Osteoblast (primary cell): ENCODE data around the gene CCNF. TPM values are rescaled to one million over a fixed set of nuclear protein-coding genes. Genes with fewer than 3 reads are reported as not detected.

ENCODE experiments used
- DNase-seq: peaks from one replicate; pipeline ENCODE4 v3.0.0; 2011; ENCODE audit warnings: low spot score, mixed read lengths; ENCODE audit not compliant: insufficient read length; ENCODE audit errors: missing footprints
- H2AFZ ChIP-seq: 2 replicates; pipeline ENCODE4 v1.6.0; 2011; ENCODE audit warnings: mild to moderate bottlenecking, low read length
- H3K27ac ChIP-seq: 2 replicates; pipeline ENCODE4 v1.5.1; 2011; ENCODE audit warnings: mild to moderate bottlenecking, low read depth, low read length, moderate library complexity
- H3K27me3 ChIP-seq: 2 replicates; pipeline ENCODE4 v1.6.0; 2012; ENCODE audit warnings: mild to moderate bottlenecking, control low read depth, inconsistent platforms, low read length, moderate library complexity; ENCODE audit not compliant: insufficient read depth
- H3K36me3 ChIP-seq: 2 replicates; pipeline ENCODE4 v1.5.1; 2011; ENCODE audit warnings: mild to moderate bottlenecking, low read length, control low read depth, moderate library complexity; ENCODE audit not compliant: insufficient read depth
- H3K4me1 ChIP-seq: 2 replicates; pipeline ENCODE4 v1.5.1; 2011; ENCODE audit warnings: mild to moderate bottlenecking, low read length, control low read depth, moderate library complexity; ENCODE audit not compliant: insufficient read depth
- H3K4me2 ChIP-seq: 2 replicates; pipeline ENCODE4 v1.6.0; 2011; ENCODE audit warnings: mild to moderate bottlenecking, low read length; ENCODE audit not compliant: insufficient read depth
- H3K4me3 ChIP-seq: fragments of 200-600 bp; sonication (generic); 3 replicates; pipeline ENCODE4 v1.5.1; 2012; ENCODE audit warnings: mild to moderate bottlenecking, low read length, inconsistent platforms; ENCODE audit not compliant: insufficient read depth
- H3K79me2 ChIP-seq: 2 replicates; pipeline ENCODE4 v1.6.0; 2012; ENCODE audit warnings: mild to moderate bottlenecking, low read length, control low read depth, inconsistent platforms; ENCODE audit not compliant: insufficient read depth
- H3K9me3 ChIP-seq: 2 replicates; pipeline ENCODE4 v1.5.1; 2011; ENCODE audit warnings: low read depth, low read length, control low read depth
- H4K20me1 ChIP-seq: 2 replicates; pipeline ENCODE4 v1.6.0; 2012; ENCODE audit warnings: mild to moderate bottlenecking, low read length, control low read depth; ENCODE audit not compliant: insufficient read depth
- total RNA-seq: library from RNA; depleted of rRNA; stranded (reverse); fragments of >200 nt; gene quantifications from 2 replicates; pipeline ENCODE4 v1.2.3, GENCODE V29; 2012
- TF ChIP-seq, protein P1 (sequence below): IDR thresholded peaks from 2 replicates; pipeline ENCODE4 v1.5.1; 2011; ENCODE audit warnings: mild to moderate bottlenecking, low read depth, low read length, moderate library complexity; ENCODE audit errors: extremely low read depth

The CCNF gene
- total RNA-seq, 1 donor = 6.9 TPM

DNA sequence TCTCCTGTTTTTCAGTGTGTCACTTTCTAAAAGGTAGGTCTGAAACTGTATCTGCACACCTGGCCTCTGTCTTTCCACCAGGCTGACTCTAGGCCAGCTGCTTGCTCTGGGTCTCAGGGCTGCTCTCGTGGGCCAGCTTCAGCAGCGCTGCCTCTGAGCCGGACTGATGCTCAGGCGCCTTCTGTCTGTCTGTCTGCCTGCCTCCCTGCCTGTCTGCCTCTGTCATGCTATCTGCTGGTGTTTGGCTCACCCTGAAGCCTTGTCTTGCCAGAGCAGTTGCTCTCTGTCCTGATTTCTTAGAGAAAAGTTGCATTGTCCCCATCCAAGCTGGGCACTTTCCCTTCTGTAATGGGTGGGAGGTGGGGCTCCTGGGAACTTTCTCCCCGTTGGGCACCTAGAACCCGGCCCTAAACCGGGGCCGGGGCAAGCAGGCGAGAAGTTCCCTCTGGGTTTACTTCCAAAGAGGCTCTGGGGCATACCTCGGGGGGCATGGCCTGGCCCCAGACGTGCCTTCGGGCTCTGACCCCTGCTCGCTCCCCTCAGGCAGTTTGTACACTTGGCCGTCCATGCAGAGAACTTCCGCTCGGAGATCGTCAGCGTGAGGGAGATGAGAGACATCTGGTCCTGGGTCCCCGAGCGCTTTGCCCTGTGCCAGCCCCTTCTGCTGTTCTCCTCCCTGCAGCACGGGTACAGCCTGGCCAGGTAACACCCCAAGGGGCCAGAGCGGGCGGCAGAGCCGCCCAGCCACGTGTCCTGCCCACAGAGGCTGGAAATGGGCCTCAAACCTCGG is 68.6 kb downstream of the CCNF start:
- Histone ChIP-seq H3K4me2 (no peak overlapping the region), H3K4me1 (peaks cover 16% of the 10 kb centered on the region), H3K27me3 (no peaks in the 10 kb centered on the region), H3K27ac (no peak overlapping the region), H3K36me3 (peaks cover 15% of the 10 kb centered on the region), H3K4me3 (no peak overlapping the region), H3K9me3 (no peaks in the 10 kb centered on the region), H2AFZ (no peak overlapping the region), H3K79me2 (no peaks in the 10 kb centered on the region), H4K20me1 (peaks cover 35% of the 10 kb centered on the region)
- DNase-seq = no peak
- TF ChIP-seq, protein P1, sequence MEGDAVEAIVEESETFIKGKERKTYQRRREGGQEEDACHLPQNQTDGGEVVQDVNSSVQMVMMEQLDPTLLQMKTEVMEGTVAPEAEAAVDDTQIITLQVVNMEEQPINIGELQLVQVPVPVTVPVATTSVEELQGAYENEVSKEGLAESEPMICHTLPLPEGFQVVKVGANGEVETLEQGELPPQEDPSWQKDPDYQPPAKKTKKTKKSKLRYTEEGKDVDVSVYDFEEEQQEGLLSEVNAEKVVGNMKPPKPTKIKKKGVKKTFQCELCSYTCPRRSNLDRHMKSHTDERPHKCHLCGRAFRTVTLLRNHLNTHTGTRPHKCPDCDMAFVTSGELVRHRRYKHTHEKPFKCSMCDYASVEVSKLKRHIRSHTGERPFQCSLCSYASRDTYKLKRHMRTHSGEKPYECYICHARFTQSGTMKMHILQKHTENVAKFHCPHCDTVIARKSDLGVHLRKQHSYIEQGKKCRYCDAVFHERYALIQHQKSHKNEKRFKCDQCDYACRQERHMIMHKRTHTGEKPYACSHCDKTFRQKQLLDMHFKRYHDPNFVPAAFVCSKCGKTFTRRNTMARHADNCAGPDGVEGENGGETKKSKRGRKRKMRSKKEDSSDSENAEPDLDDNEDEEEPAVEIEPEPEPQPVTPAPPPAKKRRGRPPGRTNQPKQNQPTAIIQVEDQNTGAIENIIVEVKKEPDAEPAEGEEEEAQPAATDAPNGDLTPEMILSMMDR = no peak

DNA sequence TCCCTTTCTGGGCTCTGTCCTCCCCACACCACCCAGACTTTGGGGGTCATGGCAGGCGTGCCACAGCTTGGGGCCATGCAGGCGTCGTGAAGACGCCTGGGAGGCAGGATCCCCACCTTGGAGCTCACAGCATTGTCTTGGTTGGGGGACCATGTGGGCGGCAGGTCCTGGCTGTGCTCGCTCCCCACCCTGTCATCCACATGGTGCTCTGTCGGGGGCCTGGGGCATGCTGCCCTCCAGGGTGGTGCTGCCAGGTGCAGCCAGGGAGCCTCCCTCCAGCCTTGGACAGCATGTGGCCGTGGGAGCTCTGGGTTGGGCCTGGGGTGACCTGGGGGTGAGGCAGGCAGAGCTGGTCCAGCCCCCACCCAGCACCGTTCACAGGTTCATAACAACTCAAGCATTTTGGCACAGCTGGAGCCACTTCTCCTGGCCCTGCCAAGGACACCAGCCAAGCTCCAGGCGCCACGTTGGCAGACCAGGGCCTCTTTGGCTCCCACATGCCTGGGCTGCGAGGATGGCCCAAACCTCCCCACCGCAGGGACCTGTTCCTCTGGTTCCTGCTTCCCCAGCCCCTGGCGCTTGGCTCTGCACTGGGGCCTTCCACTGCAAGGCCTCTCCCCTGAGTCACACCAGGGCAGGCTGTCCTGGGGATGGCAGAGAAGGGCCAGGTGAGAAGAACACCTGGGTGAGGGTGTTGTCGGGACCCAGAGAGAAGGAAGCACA is 69.4 kb downstream of the CCNF start:
- no peaks in the 10 kb centered on the region for H3K79me2 ChIP-seq
- peaks cover 17% of the 10 kb centered on the region for H3K4me1 ChIP-seq
- H3K36me3 ChIP-seq = peaks cover 15% of the 10 kb centered on the region
- H2AFZ ChIP-seq = no peak overlapping the region
- H3K9me3 ChIP-seq = no peaks in the 10 kb centered on the region
- H3K4me2 ChIP-seq = no peak overlapping the region
- peaks cover 35% of the 10 kb centered on the region for H4K20me1 ChIP-seq
- TF ChIP-seq, protein P1 = no peak
- no peaks in the 10 kb centered on the region for H3K27me3 ChIP-seq
- peak; percentile 70 for DNase-seq
- H3K27ac ChIP-seq = no peak overlapping the region
- no peak overlapping the region for H3K4me3 ChIP-seq

DNA sequence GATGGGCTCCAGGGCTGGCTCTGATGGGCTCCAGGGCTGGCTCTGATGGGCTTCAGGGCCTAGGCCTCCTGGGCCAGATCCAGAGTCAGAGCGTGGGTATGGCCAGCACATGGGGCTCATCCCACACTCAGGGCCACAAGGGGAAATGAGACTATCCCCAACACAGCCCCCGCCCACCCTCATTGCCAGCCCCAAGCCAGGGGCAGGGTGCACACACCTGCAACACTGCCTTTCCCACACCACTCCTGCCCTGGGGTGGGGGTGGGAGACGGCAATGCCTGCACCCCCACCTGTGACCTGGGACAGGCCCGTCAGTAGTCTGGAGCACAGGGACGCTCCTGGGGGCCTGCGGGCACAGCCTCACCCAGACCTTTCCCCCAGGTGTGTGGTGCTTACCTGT is 70.2 kb downstream of the CCNF start:
- H3K4me3 ChIP-seq = no peak overlapping the region
- TF ChIP-seq, protein P1 = no peak

DNA sequence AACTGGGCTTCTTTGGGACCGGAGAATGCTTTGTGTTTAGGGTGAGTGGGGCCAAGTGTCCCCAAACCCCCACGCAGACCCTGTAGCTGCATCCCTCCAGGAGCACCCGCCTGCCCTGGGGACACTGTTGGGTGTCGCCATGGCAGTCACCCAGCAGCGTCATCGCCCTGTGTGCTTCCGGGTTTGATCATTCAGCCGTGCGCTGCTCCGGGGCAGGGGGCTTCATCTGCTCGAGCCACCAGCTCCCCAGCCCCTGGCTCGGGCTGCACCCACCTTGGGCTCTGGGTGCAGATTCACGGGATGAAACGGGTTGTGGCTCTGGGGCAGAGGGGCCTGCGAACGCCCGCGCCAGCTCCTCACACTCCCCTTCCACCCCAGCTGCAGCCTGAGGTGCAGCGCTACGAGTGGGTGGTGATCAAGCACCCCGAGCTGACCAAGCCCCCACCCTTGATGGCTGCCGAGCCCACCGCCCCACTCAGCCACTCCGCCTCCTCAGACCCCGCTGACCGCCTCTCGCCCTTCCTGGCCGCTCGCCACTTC is 70.7 kb downstream of the CCNF start:
- peak; percentile 3 for DNase-seq
- H3K4me1 ChIP-seq = peaks cover 17% of the 10 kb centered on the region
- H4K20me1 ChIP-seq = peaks cover 35% of the 10 kb centered on the region
- no peaks in the 10 kb centered on the region for H3K9me3 ChIP-seq
- TF ChIP-seq, protein P1 = no peak
- H3K27me3 ChIP-seq = no peaks in the 10 kb centered on the region
- H3K27ac ChIP-seq = no peak overlapping the region
- H3K79me2 ChIP-seq = no peaks in the 10 kb centered on the region
- no peak overlapping the region for H2AFZ ChIP-seq
- no peak overlapping the region for H3K4me2 ChIP-seq
- H3K36me3 ChIP-seq = peaks cover 15% of the 10 kb centered on the region
- no peak overlapping the region for H3K4me3 ChIP-seq

More for the DNA sequence above, 70.2 kb downstream of the CCNF start:
- peaks cover 35% of the 10 kb centered on the region for H4K20me1 ChIP-seq
- H3K4me1 ChIP-seq = peaks cover 17% of the 10 kb centered on the region
- H3K9me3 ChIP-seq = no peaks in the 10 kb centered on the region
- H3K27ac ChIP-seq = no peak overlapping the region
- no peak overlapping the region for H3K4me2 ChIP-seq
- no peak overlapping the region for H2AFZ ChIP-seq
- H3K27me3 ChIP-seq = no peaks in the 10 kb centered on the region
- peaks cover 15% of the 10 kb centered on the region for H3K36me3 ChIP-seq
- DNase-seq = peak; percentile 65
- no peaks in the 10 kb centered on the region for H3K79me2 ChIP-seq
